Body of pancreas (tissue), 4 donors: ENCODE data around the gene RBMS1.

ENCODE experiments used
- CTCF ChIP-seq, 7 experiments: fragments of 450-650 bp in 4 of 7; fragments of 200-600 bp in 3 of 7; sonication (generic) in 3 of 7; IDR thresholded peaks; one replicate each; pipeline ENCODE4 v1.5.1; 2016 to 2019; ENCODE audit warnings: antibody characterized with exemption in 7 of 7
- POLR2A ChIP-seq, 3 donors: fragments of 450-650 bp; IDR thresholded peaks; one replicate each; pipeline ENCODE4 v1.6.1; 2016; ENCODE audit warnings: antibody characterized with exemption in 3 of 3, mild to moderate bottlenecking in 2 of 3

GRCh38 chr2:160226367-160226766 is 267.2 kb downstream of the RBMS1 start:
- no peak for TF ChIP-seq CTCF (IDR thresholded peaks at IDR 0.05)
- TF ChIP-seq POLR2A (IDR thresholded peaks at IDR 0.05), result no peak
